H1 (cell line): ENCODE measurements around the gene PLXDC2. TPM values are rescaled to one million over a fixed set of nuclear protein-coding genes. Genes with fewer than 3 reads are reported as not detected.

Experiments
- CTCF ChIA-PET: fragments of 300-600 bp; sonication (Branson Sonifier 250); formaldehyde crosslinking; loops from one replicate; lab custom pipeline; 2021; ENCODE audit not compliant: partially characterized antibody; lab: Charles Lee
- POLR2A ChIA-PET: fragments of 300-600 bp; sonication (Branson Sonifier 250); formaldehyde crosslinking; loops from one replicate; lab custom pipeline; 2021; ENCODE audit warnings: inconsistent platforms; ENCODE audit not compliant: partially characterized antibody; lab: Charles Lee
- DNase-seq, 2 experiments: peaks; one replicate each; pipeline versions ENCODE4 v3.0.0 to v3.0.0-alpha.2; 2010 to 2022; ENCODE audit warnings: low spot score in 2 of 2, low read depth in 1 of 2, mixed read lengths in 1 of 2
- FAIRE-seq: peaks from 2 replicates; lab custom pipeline; 2011; peaks lifted over from hg19 to GRCh38; lab: Jason Lieb, UNC
- H2AFZ ChIP-seq: 2 replicates; pipeline ENCODE4 v1.8.1; 2012; ENCODE audit warnings: low read length, inconsistent platforms
- H2AK5ac ChIP-seq: 2 replicates; pipeline ENCODE4 v1.6.1; 2013; ENCODE audit warnings: low read depth, low read length
- H2BK120ac ChIP-seq: replicated peaks from 2 replicates; pipeline ENCODE3; 2013; ENCODE audit warnings: low read depth, low read length, inconsistent platforms
- H2BK12ac ChIP-seq: 2 replicates; pipeline ENCODE4 v1.6.1; 2013; ENCODE audit warnings: low read depth, low read length
- H2BK15ac ChIP-seq: 2 replicates; pipeline ENCODE4 v1.6.1; 2013; ENCODE audit warnings: low read length
- H2BK20ac ChIP-seq: 2 replicates; pipeline ENCODE4 v1.6.1; 2013; ENCODE audit warnings: low read length
- H2BK5ac ChIP-seq: 2 replicates; pipeline ENCODE4 v1.6.1; 2013; ENCODE audit warnings: low read depth, low read length
- H3K14ac ChIP-seq: 2 replicates; pipeline ENCODE4 v1.6.1; 2013; ENCODE audit warnings: inconsistent platforms; ENCODE audit not compliant: insufficient read length
- H3K18ac ChIP-seq: 2 replicates; pipeline ENCODE4 v1.6.1; 2013; ENCODE audit warnings: low read length; ENCODE audit errors: extremely low read depth
- H3K23ac ChIP-seq: 2 replicates; pipeline ENCODE4 v1.6.1; 2013; ENCODE audit warnings: inconsistent platforms; ENCODE audit not compliant: insufficient read length
- H3K23me2 ChIP-seq: 2 replicates; pipeline ENCODE4 v1.6.1; 2013; ENCODE audit warnings: low read depth, low read length
- H3K27ac ChIP-seq: 2 replicates; pipeline ENCODE4 v1.6.1; 2011; ENCODE audit warnings: low read depth, low read length, inconsistent platforms
- H3K27me3 ChIP-seq, 4 experiments: replicated peaks in 1 of 4; 1 replicate in 1 of 4; 2 replicates in 3 of 4; pipeline versions ENCODE4 v1.6.1 to v1.8.1; 2011 to 2013; ENCODE audit warnings: low read length in 3 of 4, mild to moderate bottlenecking in 3 of 4, inconsistent platforms in 2 of 4, mixed read lengths in 2 of 4, moderate library complexity in 1 of 4; ENCODE audit not compliant: control insufficient read depth in 3 of 4, insufficient read depth in 3 of 4; ENCODE audit errors: extremely low read depth in 1 of 4
- H3K36me3 ChIP-seq, 4 experiments: 2 replicates each; pipeline versions ENCODE4 v1.6.1 to v1.8.1; 2011 to 2013; ENCODE audit warnings: mild to moderate bottlenecking in 4 of 4, low read length in 3 of 4, moderate library complexity in 2 of 4, control low read depth in 1 of 4, inconsistent platforms in 1 of 4; ENCODE audit not compliant: insufficient read depth in 4 of 4, control insufficient read depth in 2 of 4
- H3K4ac ChIP-seq: replicated peaks from 2 replicates; pipeline ENCODE3; 2013; ENCODE audit warnings: low read length, low read depth, mixed read lengths, inconsistent platforms; ENCODE audit not compliant: insufficient read length
- H3K4me1 ChIP-seq, 4 experiments: replicated peaks in 1 of 4; 1 replicate in 1 of 4; 2 replicates in 3 of 4; pipeline versions ENCODE4 v1.6.1 to v1.8.1; 2011 to 2013; ENCODE audit warnings: low read length in 3 of 4, inconsistent platforms in 2 of 4, mixed read lengths in 1 of 4; ENCODE audit not compliant: insufficient read depth in 4 of 4, control insufficient read depth in 3 of 4
- H3K4me2 ChIP-seq, 2 experiments: 2 replicates each; pipeline versions ENCODE4 v1.6.1 to v1.8.1; 2011 to 2013; ENCODE audit warnings: low read depth in 2 of 2, low read length in 2 of 2, control low read depth in 1 of 2, inconsistent platforms in 1 of 2, mild to moderate bottlenecking in 1 of 2; ENCODE audit not compliant: insufficient read depth in 1 of 2
- H3K4me3 ChIP-seq, 4 experiments: fragments of 200-600, 300-600 bp in 1 of 4; sonication (generic), shearing (Covaris generic), sonication (Bioruptor Twin) in 1 of 4; 2 replicates each; pipeline versions ENCODE4 v1.5.1 to v1.8.1; 2011 to 2016; ENCODE audit warnings: low read length in 4 of 4, low read depth in 3 of 4, control low read depth in 2 of 4, inconsistent platforms in 2 of 4, mild to moderate bottlenecking in 2 of 4, mixed read lengths in 1 of 4, moderate library complexity in 1 of 4; ENCODE audit not compliant: insufficient read depth in 2 of 4; ENCODE audit errors: extremely low read depth in 1 of 4
- H3K56ac ChIP-seq: replicated peaks from 2 replicates; pipeline ENCODE3; 2013; ENCODE audit warnings: low read depth, mild to moderate bottlenecking, mixed read lengths, low read length, inconsistent platforms; ENCODE audit not compliant: insufficient read length
- H3K79me1 ChIP-seq: 2 replicates; pipeline ENCODE4 v1.6.1; 2013; ENCODE audit warnings: low read depth, low read length, control low read depth
- H3K79me2 ChIP-seq, 2 experiments: 2 replicates each; pipeline versions ENCODE4 v1.6.1 to v1.8.1; 2012 to 2013; ENCODE audit warnings: low read length in 2 of 2, mild to moderate bottlenecking in 2 of 2, inconsistent platforms in 1 of 2; ENCODE audit not compliant: insufficient read depth in 2 of 2, control insufficient read depth in 1 of 2
- H3K9ac ChIP-seq, 4 experiments: replicated peaks in 1 of 4; 1 replicate in 1 of 4; 2 replicates in 3 of 4; pipeline versions ENCODE4 v1.6.1 to v1.8.1; 2011 to 2013; ENCODE audit warnings: low read depth in 3 of 4, low read length in 3 of 4, control low read depth in 2 of 4, mild to moderate bottlenecking in 2 of 4, moderate library complexity in 2 of 4, inconsistent platforms in 1 of 4; ENCODE audit errors: extremely low read depth in 1 of 4
- H3K9me3 ChIP-seq, 2 experiments: 2 replicates each; pipeline versions ENCODE4 v1.6.1 to v1.8.1; 2012 to 2013; ENCODE audit warnings: mild to moderate bottlenecking in 2 of 2, moderate library complexity in 2 of 2, control low read depth in 1 of 2, inconsistent platforms in 1 of 2, low read depth in 1 of 2, low read length in 1 of 2, mixed read lengths in 1 of 2; ENCODE audit not compliant: insufficient read depth in 2 of 2
- H4K20me1 ChIP-seq, 2 experiments: replicated peaks in 1 of 2; 2 replicates each; pipeline versions ENCODE3 to v1.8.1; 2011 to 2013; ENCODE audit warnings: inconsistent platforms in 2 of 2, low read length in 2 of 2, mild to moderate bottlenecking in 1 of 2; ENCODE audit not compliant: insufficient read depth in 2 of 2, control insufficient read depth in 1 of 2
- H4K5ac ChIP-seq: 2 replicates; pipeline ENCODE4 v1.6.1; 2013; ENCODE audit warnings: low read length, low read depth, mixed read lengths, inconsistent platforms; ENCODE audit not compliant: insufficient read length
- H4K8ac ChIP-seq: 2 replicates; pipeline ENCODE4 v1.8.0; 2013; ENCODE audit warnings: mild to moderate bottlenecking, moderate library complexity, low read length, inconsistent platforms; ENCODE audit not compliant: insufficient read depth; ENCODE audit errors: extremely low read depth
- H4K91ac ChIP-seq: replicated peaks from 2 replicates; pipeline ENCODE3; 2013; ENCODE audit warnings: low read length, mixed read lengths, inconsistent platforms; ENCODE audit not compliant: insufficient read length
- CTBP2 ChIP-seq: IDR thresholded peaks from 2 replicates; pipeline ENCODE4 v1.7.0; 2011; ENCODE audit warnings: borderline replicate concordance, mild to moderate bottlenecking, moderate library complexity, mixed read lengths, low read length; ENCODE audit not compliant: insufficient read depth, insufficient read length
- EGR1 ChIP-seq: IDR thresholded peaks from 2 replicates; pipeline ENCODE4 v1.6.1; 2011; ENCODE audit warnings: low read depth, low read length, borderline replicate concordance
- GABPA ChIP-seq: IDR thresholded peaks from 2 replicates; pipeline ENCODE4 v1.6.1; 2011; ENCODE audit warnings: mild to moderate bottlenecking, low read length, moderate library complexity, borderline replicate concordance; ENCODE audit not compliant: insufficient read depth
- GTF2F1 ChIP-seq: IDR thresholded peaks from 2 replicates; pipeline ENCODE4 v1.6.1; 2012; ENCODE audit warnings: low read depth, low read length, improper control_type of control experiment, borderline replicate concordance
- HDAC2 ChIP-seq, 2 experiments: fragments of 300-600 bp in 1 of 2; sonication (generic) in 1 of 2; IDR thresholded peaks; 2 replicates each; pipeline ENCODE4 v1.6.1; 2011 to 2012; ENCODE audit warnings: low read depth in 2 of 2, low read length in 2 of 2, mild to moderate bottlenecking in 2 of 2, moderate library complexity in 2 of 2, borderline replicate concordance in 1 of 2, inconsistent platforms in 1 of 2
- HDAC6 ChIP-seq: IDR thresholded peaks from one replicate; pipeline ENCODE4 v1.7.1; 2012; ENCODE audit warnings: low read depth, mild to moderate bottlenecking, inconsistent platforms, low read length, moderate library complexity
- JUN ChIP-seq: IDR thresholded peaks from 2 replicates; pipeline ENCODE4 v1.6.1; 2011; ENCODE audit warnings: low read depth, mild to moderate bottlenecking, improper control_type of control experiment, low read length
- SP4 ChIP-seq: IDR thresholded peaks from 2 replicates; pipeline ENCODE4 v1.6.1; 2012; ENCODE audit warnings: low read length, inconsistent platforms
- WGBS, 2 experiments: shearing (Covaris generic) in 1 of 2; methylation state at CpG; one replicate each; pipeline versions ENCODE4 v1.1.6 to v1.1.7; 2013 to 2015; ENCODE audit warnings: low lambda C conversion rate in 2 of 2, mixed read lengths in 2 of 2, inconsistent platforms in 1 of 2, low coverage in 1 of 2, missing lambda C conversion rate in 1 of 2; ENCODE audit not compliant: insufficient replicate concordance in 2 of 2, insufficient coverage in 1 of 2, insufficient read length in 1 of 2; ENCODE audit errors: extremely low coverage in 1 of 2, missing lambda C conversion rate in 1 of 2; 5-methylcytosine and 5-hydroxymethylcytosine counted together
- polyA plus RNA-seq, 7 experiments: library from polyadenylated mRNA; depleted of rRNA in 3 of 7; stranded (reverse) in 5 of 7; unstranded in 2 of 7; fragments of >200 nt in 5 of 7; fragments of 200-250 nt in 2 of 7; gene quantifications; 1 replicate in 5 of 7; 2 replicates in 1 of 7; 4 replicates in 1 of 7; pipeline versions ENCODE4 v1.2.1 to v1.2.3, GENCODE V29; 2011 to 2013; ENCODE audit warnings: missing spikeins in 2 of 7, mixed read lengths in 2 of 7
- total RNA-seq: library from RNA; stranded (reverse); fragmentation: NEBNext Ultra II Directional; extraction: Animal tissue kit (Norgen Biotek cat#: 25700); gene quantifications from 2 replicates; pipeline ENCODE4 v1.2.1, GENCODE V29; 2021

The PLXDC2 gene
- total and polyA plus RNA-seq, 2 of the 8 experiments (the other 6 are each of a cell fraction or from before 2014, with no cell fraction given), result 23.0 to 40.5 TPM

GRCh38 chr10:19952224-19953010 lies 136.2 kb downstream of the PLXDC2 start:
- DNase-seq, result no peak

More at GRCh38 chr10:19952224-19953010, 136.2 kb downstream of the PLXDC2 start:
- Histone ChIP-seq H2BK12ac (no peak overlapping the region), H2AFZ (no peak overlapping the region), H2BK5ac (no peak overlapping the region), H3K18ac (no peak overlapping the region), H4K8ac (no peak overlapping the region), H3K27ac (no peak overlapping the region), H3K9me3 (no peaks in the 10 kb centered on the region), H2BK20ac (no peak overlapping the region), H3K4me3 (no peak overlapping the region), H4K5ac (no peak overlapping the region), H2BK120ac (no peak overlapping the region), H4K91ac (no peak overlapping the region), H3K27me3 (no peaks in the 10 kb centered on the region), H3K14ac (no peak overlapping the region), H3K36me3 (no peaks in the 10 kb centered on the region; a peak in 1 of 8 replicates), H2AK5ac (no peak overlapping the region), H3K56ac (no peak overlapping the region), H3K23me2 (no peaks in the 10 kb centered on the region), H3K4me1 (no peaks in the 10 kb centered on the region), H3K79me1 (peaks cover 3% of the 10 kb centered on the region; the same call in 1 of the 2 replicates), H3K9ac (no peak overlapping the region), H3K4ac (no peak overlapping the region), H4K20me1 (no peaks in the 10 kb centered on the region), H3K23ac (no peak overlapping the region), H2BK15ac (no peak overlapping the region), H3K79me2 (peaks cover 0 to 19% of the 10 kb centered on the region in 2 experiments; a peak in 1 of 4 replicates), H3K4me2 (no peak overlapping the region)
- 88% methylated on average over 7 of the region's 7 CpGs; no CpG with 5 or more reads in 1 of the 2 experiments for WGBS, 2 experiments
- CTCF ChIA-PET, result interaction anchor here (0.7 to 1.2 kb wide), 2 partner anchors 239 to 627 kb away, joined by 3 to 6 read pairs; no protein-coding TSS in a partner anchor
- no peak for FAIRE-seq
- POLR2A ChIA-PET, result no interaction called here
- TF ChIP-seq GTF2F1, result no peak
- TF ChIP-seq CTBP2, result no peak
- TF ChIP-seq EGR1, result no peak
- TF ChIP-seq JUN, result no peak
- no peak for TF ChIP-seq HDAC6
- no peak for TF ChIP-seq HDAC2 (IDR thresholded peaks at IDR 0.05; ENCODE audit: borderline replicate concordance in 1 of 2, low read depth in 2 of 2, low read length in 2 of 2)
- TF ChIP-seq GABPA, result no peak
- no peak for TF ChIP-seq SP4
- TF ChIP-seq, all 59 proteins: peak for 0
